Body of pancreas (tissue), 4 donors: Measurements from ENCODE around the gene DLG2.

Experiments
- CTCF ChIP-seq, 7 experiments: fragments of 450-650 bp in 4 of 7; fragments of 200-600 bp in 3 of 7; sonication (generic) in 3 of 7; IDR thresholded peaks; one replicate each; pipeline ENCODE4 v1.5.1; 2016 to 2019; ENCODE audit warnings: antibody characterized with exemption in 7 of 7
- POLR2A ChIP-seq, 3 donors: fragments of 450-650 bp; IDR thresholded peaks; one replicate each; pipeline ENCODE4 v1.6.1; 2016; ENCODE audit warnings: antibody characterized with exemption in 3 of 3, mild to moderate bottlenecking in 2 of 3

DNA sequence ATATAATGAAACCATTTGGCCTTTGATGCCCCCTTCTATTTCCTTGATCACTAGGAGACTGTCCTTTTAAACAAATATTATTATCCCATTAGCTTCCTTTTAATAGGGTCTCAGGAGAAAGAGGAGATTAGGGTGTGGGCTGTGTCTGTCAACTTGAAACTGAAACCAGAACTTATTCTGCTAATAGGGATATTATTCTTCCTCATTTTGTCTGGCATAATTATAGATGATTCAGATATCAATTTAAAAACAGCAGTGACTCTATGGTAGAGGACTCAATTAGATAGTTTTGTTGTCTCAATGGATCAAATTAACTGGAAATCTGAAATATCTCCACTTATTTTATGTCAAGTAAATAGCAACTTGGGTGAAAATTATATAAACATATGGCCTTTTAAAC, 1756.1 kb downstream of the DLG2 start:
- TF ChIP-seq POLR2A (IDR thresholded peaks at IDR 0.05) (no peak), CTCF (IDR thresholded peaks at IDR 0.05) (no peak)
